ENCODE results near the gene IGSF5. TPM values are rescaled to one million over a fixed set of nuclear protein-coding genes. Genes with fewer than 3 reads are reported as not detected.

IGSF5 gene
- total RNA-seq, 2 donors from 2014 or later, result 2.6 to 3.6 TPM

DNA sequence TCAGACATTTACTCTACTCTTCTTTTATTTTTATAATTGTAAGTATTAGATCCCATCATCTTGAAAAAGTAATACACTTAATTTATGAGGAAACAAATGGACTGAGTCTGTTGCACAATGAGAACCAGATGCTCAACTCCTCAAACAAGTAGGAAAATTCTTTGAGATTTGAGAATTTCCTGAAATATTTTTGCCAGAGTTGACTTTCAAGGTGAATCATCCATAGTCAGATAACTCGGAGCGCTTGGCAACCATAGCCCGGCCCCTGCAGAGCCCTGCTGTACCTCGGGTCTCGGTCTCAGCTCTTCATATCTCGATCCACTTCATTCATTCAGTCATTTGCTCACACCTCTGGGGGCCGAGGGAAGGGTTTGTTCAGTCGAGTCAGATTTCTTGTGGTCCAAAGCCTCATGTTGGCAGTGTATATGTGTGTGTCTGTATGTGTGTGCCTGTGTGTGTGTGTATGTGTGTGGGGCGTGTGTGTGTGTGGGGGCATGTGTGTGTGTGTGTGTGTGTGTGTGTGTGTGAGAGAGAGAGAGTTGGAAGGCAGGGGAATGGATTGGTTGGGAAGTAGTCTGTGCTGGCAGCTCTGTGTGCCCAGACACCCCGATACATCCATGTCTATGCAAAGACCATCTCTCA, 104.2 kb downstream of the IGSF5 start:
- no peak overlapping the region for H3K4me3 ChIP-seq
- no peaks in the 10 kb centered on the region for H3K36me3 ChIP-seq (replicated peaks in 1 of 2; ENCODE audit: insufficient read depth in 1 of 2, low read depth in 2 of 2)
- DNase-seq (no peak), ATAC-seq (no peak)
- no peaks in the 10 kb centered on the region for H3K9me3 ChIP-seq
- 53 to 56% methylated on average over 10 of the region's 10 CpGs for WGBS, 2 donors
- no peak for TF ChIP-seq POLR2A (IDR thresholded peaks at IDR 0.05)
- TF ChIP-seq, protein P1, sequence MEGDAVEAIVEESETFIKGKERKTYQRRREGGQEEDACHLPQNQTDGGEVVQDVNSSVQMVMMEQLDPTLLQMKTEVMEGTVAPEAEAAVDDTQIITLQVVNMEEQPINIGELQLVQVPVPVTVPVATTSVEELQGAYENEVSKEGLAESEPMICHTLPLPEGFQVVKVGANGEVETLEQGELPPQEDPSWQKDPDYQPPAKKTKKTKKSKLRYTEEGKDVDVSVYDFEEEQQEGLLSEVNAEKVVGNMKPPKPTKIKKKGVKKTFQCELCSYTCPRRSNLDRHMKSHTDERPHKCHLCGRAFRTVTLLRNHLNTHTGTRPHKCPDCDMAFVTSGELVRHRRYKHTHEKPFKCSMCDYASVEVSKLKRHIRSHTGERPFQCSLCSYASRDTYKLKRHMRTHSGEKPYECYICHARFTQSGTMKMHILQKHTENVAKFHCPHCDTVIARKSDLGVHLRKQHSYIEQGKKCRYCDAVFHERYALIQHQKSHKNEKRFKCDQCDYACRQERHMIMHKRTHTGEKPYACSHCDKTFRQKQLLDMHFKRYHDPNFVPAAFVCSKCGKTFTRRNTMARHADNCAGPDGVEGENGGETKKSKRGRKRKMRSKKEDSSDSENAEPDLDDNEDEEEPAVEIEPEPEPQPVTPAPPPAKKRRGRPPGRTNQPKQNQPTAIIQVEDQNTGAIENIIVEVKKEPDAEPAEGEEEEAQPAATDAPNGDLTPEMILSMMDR (IDR thresholded peaks at IDR 0.05), result no peak
- H3K27me3 ChIP-seq, result no peaks in the 10 kb centered on the region
- intact Hi-C loops (cut with DNase I), result no loop called here
- no peak overlapping the region for H3K27ac ChIP-seq
- H3K4me1 ChIP-seq, result peaks cover 15% of the 10 kb centered on the region

DNA sequence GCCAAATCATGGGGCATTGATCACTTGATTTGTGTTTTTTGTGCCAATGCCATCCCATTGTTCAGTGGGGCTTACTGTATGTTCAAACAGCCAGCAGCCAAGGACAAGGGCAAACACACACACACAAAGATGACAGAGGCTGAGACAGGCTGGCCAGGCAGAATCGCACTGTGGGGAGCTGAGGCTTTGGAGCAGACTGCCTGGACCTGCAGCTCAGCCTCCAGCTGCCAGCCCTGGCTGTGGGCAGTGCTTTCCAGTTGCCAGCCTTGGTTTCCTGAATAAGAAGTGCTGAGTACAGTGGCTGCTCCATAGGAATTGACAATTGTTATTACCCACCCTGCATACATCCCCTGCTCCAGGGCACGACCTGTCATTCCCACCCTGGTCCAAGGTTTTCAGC, 105.3 kb downstream of the IGSF5 start:
- no peaks in the 10 kb centered on the region for H3K9me3 ChIP-seq
- no peak for ATAC-seq
- H3K4me3 ChIP-seq, result no peak overlapping the region
- DNase-seq, result no peak
- peaks cover 15% of the 10 kb centered on the region for H3K4me1 ChIP-seq
- 45 to 55% methylated on average over 2 of the region's 2 CpGs for WGBS, 2 donors
- intact Hi-C loops (cut with DNase I), result no loop called here
- no peaks in the 10 kb centered on the region for H3K27me3 ChIP-seq
- TF ChIP-seq POLR2A (IDR thresholded peaks at IDR 0.05), result no peak
- TF ChIP-seq, protein P1 (IDR thresholded peaks at IDR 0.05), result no peak
- no peaks in the 10 kb centered on the region for H3K36me3 ChIP-seq (replicated peaks in 1 of 2; ENCODE audit: insufficient read depth in 1 of 2, low read depth in 2 of 2)
- no peak overlapping the region for H3K27ac ChIP-seq

DNA sequence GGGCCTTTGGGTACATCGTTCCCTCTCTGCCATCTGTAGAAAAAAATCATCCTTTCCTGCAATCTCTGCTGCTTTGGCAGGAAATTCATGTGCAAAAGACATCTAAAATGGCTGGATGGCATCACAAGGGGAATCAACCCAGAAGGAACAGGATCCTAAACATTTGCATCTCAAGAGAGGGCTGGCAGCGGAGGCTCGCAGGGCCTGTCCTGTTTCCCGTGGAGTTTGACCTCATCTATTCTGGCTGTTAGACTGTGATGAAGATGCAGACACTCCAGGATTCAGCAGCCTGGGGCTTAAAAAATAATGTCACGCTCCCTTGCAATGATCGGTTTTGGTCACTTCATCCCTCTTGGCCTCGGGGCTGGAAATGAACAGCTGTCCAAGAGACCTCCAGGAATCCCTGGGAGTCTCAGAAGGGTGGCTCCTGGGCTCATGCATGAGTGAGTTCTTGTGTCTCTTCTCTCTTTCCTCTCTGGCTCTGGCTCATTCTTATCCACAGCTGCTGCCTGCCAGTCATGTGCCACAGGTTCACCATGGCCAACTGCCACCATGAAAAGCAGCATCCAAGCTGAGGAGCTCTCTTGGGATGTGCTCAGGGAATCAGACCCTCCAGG, 106.1 kb downstream of the IGSF5 start:
- no peaks in the 10 kb centered on the region for H3K36me3 ChIP-seq (replicated peaks in 1 of 2; ENCODE audit: insufficient read depth in 1 of 2, low read depth in 2 of 2)
- no peak for ATAC-seq
- no peak for DNase-seq
- no peak overlapping the region for H3K4me3 ChIP-seq
- 72 to 89% methylated on average over 7 of the region's 7 CpGs for WGBS, 2 donors
- H3K4me1 ChIP-seq, result peaks cover 15% of the 10 kb centered on the region
- no peak overlapping the region for H3K27ac ChIP-seq
- no peaks in the 10 kb centered on the region for H3K9me3 ChIP-seq
- no peaks in the 10 kb centered on the region for H3K27me3 ChIP-seq
- intact Hi-C loops (cut with DNase I), result no loop called here
- TF ChIP-seq, protein P1 (IDR thresholded peaks at IDR 0.05), result no peak
- TF ChIP-seq POLR2A (IDR thresholded peaks at IDR 0.05), result no peak

Other genes with a start within 250 kb of the IGSF5 start
- gene B3GALT5, start 132.2 kb upstream of the IGSF5 start, total RNA-seq, result 1 to 10 TPM; 4.9 to 5.6 TPM
- gene PCP4, start 122.3 kb downstream of the IGSF5 start, total RNA-seq, result 1 to 10 TPM in 1 of 2 donors, not detected in 1; 1.6 TPM